IMR-90 (cell line): ENCODE data around the gene OSER1. TPM values are rescaled to one million over a fixed set of nuclear protein-coding genes. Genes with fewer than 3 reads are reported as not detected.

Source experiments
- ATAC-seq: fragments of 200-7000 bp; cut with Tn5 transposase; 2 replicates; pipeline ENCODE4 v1.9.1; 2020; ENCODE audit warnings: low read depth, mild to moderate bottlenecking, moderate library complexity
- BruUV-seq: library from RNA; stranded (reverse); fragments of 400-500 nt; replicated peaks from 2 replicates; lab custom pipeline; 2021; lab: Mats Ljungman, UMichigan
- CTCF ChIA-PET: fragments of 300-600 bp; formaldehyde crosslinking; extraction: SDS; loops from one replicate; lab custom pipeline; 2021; ENCODE audit warnings: antibody characterized with exemption; lab: Yijun Ruan, JAX
- POLR2A ChIA-PET: fragments of 300-600 bp; sonication (Branson Sonifier 250); formaldehyde crosslinking; loops from one replicate; lab custom pipeline; 2022; ENCODE audit warnings: antibody characterized with exemption; ENCODE audit not compliant: unreplicated experiment; lab: Charles Lee
- DNase-seq: peaks from one replicate; pipeline ENCODE4 v3.0.0; 2013
- H2AFZ ChIP-seq: replicated peaks from 2 replicates; pipeline ENCODE3; 2013; ENCODE audit warnings: low read length, mild to moderate bottlenecking; ENCODE audit not compliant: poor library complexity
- H2AK5ac ChIP-seq: 2 replicates; pipeline ENCODE4 v1.6.1; 2013; ENCODE audit warnings: low read depth, low read length, inconsistent platforms
- H2AK9ac ChIP-seq: replicated peaks from 2 replicates; pipeline ENCODE3; 2013; ENCODE audit warnings: mild to moderate bottlenecking, low read depth, low read length, moderate library complexity; ENCODE audit not compliant: poor library complexity
- H2BK120ac ChIP-seq: 2 replicates; pipeline ENCODE4 v1.6.1; 2013; ENCODE audit warnings: low read depth, low read length, inconsistent platforms
- H2BK15ac ChIP-seq: 3 replicates; pipeline ENCODE4 v1.6.1; 2013; ENCODE audit warnings: low read depth, low read length, inconsistent platforms
- H2BK20ac ChIP-seq: 2 replicates; pipeline ENCODE4 v1.6.1; 2013; ENCODE audit warnings: low read depth, mild to moderate bottlenecking, inconsistent platforms, low read length, moderate library complexity
- H2BK5ac ChIP-seq: 2 replicates; pipeline ENCODE4 v1.6.1; 2013; ENCODE audit warnings: mild to moderate bottlenecking, low read depth, low read length, inconsistent platforms; ENCODE audit not compliant: poor library complexity, severe bottlenecking
- H3K14ac ChIP-seq: replicated peaks from 2 replicates; pipeline ENCODE4 v1.6.1; 2013; ENCODE audit warnings: low read depth, low read length, inconsistent platforms
- H3K18ac ChIP-seq: 2 replicates; pipeline ENCODE4 v1.6.1; 2013; ENCODE audit warnings: low read depth, low read length, control low read depth
- H3K23ac ChIP-seq: 2 replicates; pipeline ENCODE4 v1.6.1; 2013; ENCODE audit warnings: low read depth, low read length, inconsistent platforms
- H3K27ac ChIP-seq: 2 replicates; pipeline ENCODE4 v1.5.1; 2013; ENCODE audit warnings: mild to moderate bottlenecking, control low read depth, low read length; ENCODE audit not compliant: insufficient read depth
- H3K27me3 ChIP-seq: 2 replicates; pipeline ENCODE4 v1.6.1; 2013; ENCODE audit warnings: low read length; ENCODE audit not compliant: control insufficient read depth, insufficient read depth
- H3K36me3 ChIP-seq: 2 replicates; pipeline ENCODE4 v1.6.1; 2013; ENCODE audit warnings: low read length, mixed read lengths; ENCODE audit not compliant: control insufficient read depth, insufficient read depth
- H3K4ac ChIP-seq: 2 replicates; pipeline ENCODE4 v1.6.1; 2013; ENCODE audit warnings: low read depth, low read length, inconsistent platforms
- H3K4me1 ChIP-seq: 2 replicates; pipeline ENCODE4 v1.6.1; 2013; ENCODE audit warnings: low read length, mixed read lengths; ENCODE audit not compliant: control insufficient read depth, insufficient read depth
- H3K4me2 ChIP-seq: 2 replicates; pipeline ENCODE4 v1.6.1; 2013; ENCODE audit warnings: low read depth, mild to moderate bottlenecking, control low read depth, low read length, moderate library complexity
- H3K4me3 ChIP-seq: 2 replicates; pipeline ENCODE4 v1.5.1; 2013; ENCODE audit warnings: low read depth, mild to moderate bottlenecking, control low read depth, low read length, moderate library complexity; ENCODE audit not compliant: insufficient read depth
- H3K56ac ChIP-seq: 2 replicates; pipeline ENCODE4 v1.6.1; 2013; ENCODE audit warnings: low read length, inconsistent platforms; ENCODE audit not compliant: insufficient read depth; ENCODE audit errors: extremely low read depth
- H3K79me1 ChIP-seq, 2 experiments: 2 replicates each; pipeline ENCODE4 v1.6.1; 2013; ENCODE audit warnings: low read length in 2 of 2, inconsistent platforms in 1 of 2, low read depth in 1 of 2
- H3K9ac ChIP-seq: 2 replicates; pipeline ENCODE4 v1.6.1; 2013; ENCODE audit warnings: low read depth, low read length, control low read depth
- H3K9me1 ChIP-seq: 2 replicates; pipeline ENCODE4 v1.6.1; 2013; ENCODE audit warnings: low read length, inconsistent platforms; ENCODE audit not compliant: insufficient read depth
- H3K9me3 ChIP-seq: 2 replicates; pipeline ENCODE4 v1.6.1; 2013; ENCODE audit warnings: low read length; ENCODE audit not compliant: control insufficient read depth, insufficient read depth
- H4K20me1 ChIP-seq: 2 replicates; pipeline ENCODE4 v1.6.1; 2013; ENCODE audit warnings: low read length, inconsistent platforms; ENCODE audit not compliant: insufficient read depth
- H4K5ac ChIP-seq: 2 replicates; pipeline ENCODE4 v1.6.1; 2013; ENCODE audit warnings: mild to moderate bottlenecking, low read depth, low read length, control low read depth
- H4K8ac ChIP-seq, 2 experiments: 2 replicates each; pipeline ENCODE4 v1.6.1; 2013; ENCODE audit warnings: low read depth in 2 of 2, low read length in 2 of 2, control low read depth in 1 of 2, inconsistent platforms in 1 of 2
- H4K91ac ChIP-seq: 2 replicates; pipeline ENCODE4 v1.6.1; 2013; ENCODE audit warnings: low read depth, low read length, inconsistent platforms; ENCODE audit not compliant: insufficient read depth
- BHLHE40 ChIP-seq: fragments of 150-350 bp; IDR thresholded peaks from 2 replicates; pipeline ENCODE4 v1.6.1; 2016; ENCODE audit warnings: mild to moderate bottlenecking, low read depth, low read length
- POLR2A ChIP-seq: IDR thresholded peaks from 2 replicates; pipeline ENCODE4 v1.6.1; 2012; ENCODE audit warnings: mild to moderate bottlenecking, low read depth, low read length
- WGBS, 2 experiments: methylation state at CpG; one replicate each; pipeline versions ENCODE4 v1.1.5 to v1.1.7; 2013; ENCODE audit warnings: missing lambda C conversion rate in 2 of 2; ENCODE audit not compliant: insufficient read length in 1 of 2; ENCODE audit errors: extremely low coverage in 2 of 2; 5-methylcytosine and 5-hydroxymethylcytosine counted together
- dilution Hi-C: fragments of 300-500 bp; cut with HindIII; formaldehyde crosslinking; loops from one replicate; pipeline ENCODE4 v1.14.3; 2018; ENCODE audit warnings: low sequenced_read_pairs; ENCODE audit not compliant: unreplicated experiment
- in situ Hi-C: fragments of 300-500 bp; cut with MboI; formaldehyde crosslinking; loops from 3 replicates; pipeline ENCODE4 v1.14.3; 2019; ENCODE audit warnings: low sequenced_read_pairs, inconsistent platforms, mixed read lengths
- intact Hi-C: fragments of 100-400 bp; cut with micrococcal nuclease; formaldehyde crosslinking; loops from 2 replicates; pipeline ENCODE4 v1.10.0; 2022
- polyA plus RNA-seq, 3 experiments: library from polyadenylated mRNA; depleted of rRNA; stranded (reverse); fragments of >200 nt; gene quantifications; 2 replicates each; pipeline ENCODE4 v1.2.3, GENCODE V29; 2012; ENCODE audit warnings: low replicate concordance in 1 of 3
- total RNA-seq: library from RNA; depleted of rRNA; stranded (reverse); fragments of >200 nt; gene quantifications from 2 replicates; pipeline ENCODE4 v1.2.3, GENCODE V29; 2012

Gene OSER1
- total and polyA plus RNA-seq, 2 of the 4 experiments (the other 2 are of a cell fraction) = 32.6 to 70.6 TPM

DNA sequence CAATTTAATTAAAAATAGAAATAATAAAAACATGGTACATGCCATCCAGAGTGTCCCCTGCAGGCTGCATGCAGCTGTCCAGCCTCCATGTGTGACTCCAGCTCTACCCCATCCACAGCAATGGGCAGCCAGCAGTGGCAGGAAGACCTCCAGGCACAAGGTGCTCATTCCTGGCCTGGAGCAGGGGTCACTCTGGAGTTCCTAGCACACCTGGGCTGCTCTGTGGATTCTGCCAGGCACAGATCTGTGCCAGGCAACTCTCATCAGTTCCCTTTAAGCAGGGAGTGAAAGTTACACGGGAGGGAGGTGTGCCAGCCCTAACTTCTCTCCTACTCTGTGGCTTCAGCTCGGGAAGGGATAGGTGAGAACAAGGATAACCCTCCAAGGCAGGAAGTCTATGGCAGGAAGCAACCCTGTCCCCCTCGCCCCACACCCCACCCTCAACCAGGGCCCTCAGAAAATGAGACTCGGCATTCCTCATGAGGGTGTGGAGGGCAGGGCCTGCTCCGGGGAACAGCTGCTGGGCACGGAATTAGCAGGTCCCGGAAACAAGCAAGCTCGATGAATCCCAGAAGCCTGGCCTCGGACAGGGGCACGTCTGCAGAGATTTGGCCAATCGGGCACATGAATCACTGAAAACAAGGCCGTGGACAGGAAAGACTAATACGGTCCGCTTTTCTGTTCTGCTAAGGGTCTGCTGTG, 33.6 kb downstream of the OSER1 start:
- H2BK120ac ChIP-seq = no peak overlapping the region
- intact Hi-C loops (no loop called here), in situ Hi-C loops (no loop called here), dilution Hi-C loops (no loop called here)
- TF ChIP-seq BHLHE40 (no peak), POLR2A (no peak)
- H3K18ac ChIP-seq = no peak overlapping the region
- no peak overlapping the region for H3K27ac ChIP-seq
- H3K9me1 ChIP-seq = 0 out of 2 replicates have a peak, but pooled peaks cover 3% of the 10 kb centered on the region
- BruUV-seq = no TSS peak
- peak overlapping the region; percentile 9; the same call in 1 of the 2 replicates for H3K4ac ChIP-seq
- no peak overlapping the region for H4K5ac ChIP-seq
- H3K36me3 ChIP-seq = no peaks in the 10 kb centered on the region
- no peak overlapping the region for H2AK9ac ChIP-seq
- no peak overlapping the region for H2BK5ac ChIP-seq
- ChIA-PET POLR2A (no interaction called here), CTCF (no interaction called here)
- no peak overlapping the region for H3K23ac ChIP-seq
- no peak overlapping the region for H2AFZ ChIP-seq
- peaks cover 0 to under 1% of the 10 kb centered on the region in 2 experiments; a peak in 3 of 4 replicates for H3K79me1 ChIP-seq
- no peaks in the 10 kb centered on the region for H4K20me1 ChIP-seq
- H4K91ac ChIP-seq = no peak overlapping the region
- H3K14ac ChIP-seq = no peak overlapping the region
- no peak overlapping the region for H2BK20ac ChIP-seq
- no peak overlapping the region for H3K56ac ChIP-seq
- 71% methylated on average over 11 of the region's 14 CpGs; no CpG with 5 or more reads in 1 of the 2 experiments for WGBS, 2 experiments
- no peak overlapping the region; the same call in 1 of the 2 replicates for H2AK5ac ChIP-seq
- H3K27me3 ChIP-seq = no peaks in the 10 kb centered on the region
- H3K4me2 ChIP-seq = no peak overlapping the region
- H3K4me1 ChIP-seq = peaks cover 9% of the 10 kb centered on the region
- no peak overlapping the region for H2BK15ac ChIP-seq
- H3K9me3 ChIP-seq = no peaks in the 10 kb centered on the region
- no peak overlapping the region for H3K9ac ChIP-seq
- DNase-seq (no peak), ATAC-seq (no peak)
- H4K8ac ChIP-seq = no peak overlapping the region
- H3K4me3 ChIP-seq = no peak overlapping the region
